KBM-7 (cell line): ENCODE results near the gene SUOX.

Experiments used
- DNase-seq: peaks from one replicate; pipeline ENCODE4 v3.0.0-alpha.2; 2015
- in situ Hi-C: fragments of 300-500 bp; cut with MboI; formaldehyde crosslinking; loops from 2 replicates; pipeline ENCODE4 v1.14.3; 2020; ENCODE audit warnings: low sequenced_read_pairs, low pct_unique_long_range_greater_than_20kb, mixed read lengths

SUOX gene

GRCh38 chr12:56011509-56012090, 14.5 kb downstream of the SUOX start:
- in situ Hi-C loops = no loop called here
- DNase-seq = no peak

GRCh38 chr12:56013482-56013881, 16.4 kb downstream of the SUOX start:
- peak; percentile 67 for DNase-seq

GRCh38 chr12:56014205-56014604, 17.1 kb downstream of the SUOX start:
- in situ Hi-C loops = no loop called here
- DNase-seq = no peak

More at GRCh38 chr12:56013482-56013881, 16.4 kb downstream of the SUOX start:
- in situ Hi-C loops = no loop called here

DNA sequence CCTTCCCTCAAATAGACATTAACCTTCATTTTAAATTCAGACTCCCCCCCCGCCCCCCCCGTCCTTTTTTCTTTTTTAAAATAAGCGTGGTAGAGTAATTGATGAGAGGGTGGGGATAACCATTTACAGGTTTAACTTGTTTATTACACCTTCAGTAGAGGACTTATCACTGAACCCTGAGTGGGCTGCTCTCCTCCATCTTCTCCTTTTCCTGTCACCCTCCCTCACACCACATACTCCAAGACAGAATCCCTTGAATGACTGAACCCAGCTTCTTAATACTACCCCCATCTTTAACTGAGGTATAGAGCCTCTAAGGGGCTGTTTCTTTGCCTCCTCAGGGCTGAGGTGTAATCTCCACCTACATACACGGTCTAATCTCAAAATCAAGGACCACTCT, 20.1 kb downstream of the SUOX start:
- in situ Hi-C loops = no loop called here
- no peak for DNase-seq

GRCh38 chr12:56018356-56018755, 21.3 kb downstream of the SUOX start:
- no peak for DNase-seq
- in situ Hi-C loops = no loop called here

DNA sequence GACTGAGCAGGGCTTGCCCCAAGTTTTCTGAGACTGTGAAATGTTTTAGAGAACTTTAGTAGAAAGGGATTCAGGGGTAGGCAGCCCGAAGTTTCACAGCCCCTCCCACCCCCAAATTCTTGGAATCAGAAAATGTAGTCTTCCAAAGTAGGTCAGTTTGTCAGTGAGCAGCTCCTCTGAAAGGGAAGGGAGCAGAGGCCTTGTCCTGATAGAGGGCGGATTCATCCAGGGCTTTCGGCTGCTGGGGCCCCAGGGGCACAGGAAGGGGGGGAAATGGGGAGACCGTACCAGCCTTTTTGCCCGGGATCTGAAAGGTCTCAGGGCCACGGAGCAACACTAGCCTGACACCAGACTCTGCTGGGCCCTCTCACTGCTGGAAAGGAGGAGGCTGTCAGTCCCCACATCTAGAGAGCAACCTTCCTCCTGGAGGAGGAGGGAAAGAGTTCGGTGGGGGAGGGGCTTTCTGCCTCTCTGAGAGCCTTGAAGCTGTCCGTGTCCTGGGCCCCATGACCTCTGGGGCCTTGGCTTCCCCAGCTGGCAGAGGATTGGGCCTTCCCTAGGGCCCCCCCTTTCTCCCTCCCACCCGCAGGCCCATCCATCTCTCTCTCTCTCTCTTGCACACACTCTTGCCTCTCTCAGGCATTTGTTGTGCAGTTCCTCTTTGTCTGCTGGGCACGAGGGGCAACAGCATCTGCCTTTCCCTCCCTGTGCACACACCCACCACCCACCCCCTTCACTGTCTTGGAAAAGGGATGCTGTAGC, 23.5 kb downstream of the SUOX start, which contains the start of gene IKZF4:
Gene IKZF4, plus strand, starts transcription at position 621 of the 762 bp plus-strand sequence. CDS start 451 bp downstream, outside the sequence.
- in situ Hi-C loops = no loop called here
- DNase-seq = peak; percentile 84

DNA sequence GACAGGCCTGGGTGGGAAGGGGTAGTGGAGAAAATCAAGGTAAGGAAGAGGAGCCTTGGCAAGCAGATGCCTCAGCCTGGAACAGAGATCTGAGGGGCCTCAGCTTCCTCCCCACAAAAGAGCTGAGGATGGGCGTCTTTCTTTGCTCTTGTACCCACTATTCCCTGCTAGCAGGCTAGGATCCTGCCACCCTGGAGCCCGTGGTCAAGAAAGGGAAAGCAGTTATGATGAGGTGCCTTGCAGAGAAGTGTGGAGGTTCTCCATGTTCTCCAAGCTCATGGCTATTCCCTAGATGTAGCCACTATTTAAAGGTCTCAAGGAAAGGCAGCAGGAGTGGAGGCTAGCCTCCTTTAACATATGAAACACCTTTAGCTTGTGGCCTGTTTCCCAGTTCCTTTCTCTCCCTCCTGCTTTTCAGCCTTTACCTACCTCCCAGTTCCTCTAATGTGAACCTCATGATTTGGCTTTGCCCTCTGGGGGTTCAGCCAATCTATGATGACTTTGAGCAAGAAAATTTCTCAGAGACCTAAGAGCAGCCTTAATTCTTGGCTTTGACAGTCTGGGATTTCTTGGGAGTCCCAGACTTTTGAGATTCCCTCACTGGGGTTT, 24.9 kb downstream of the SUOX start:
- DNase-seq = no peak

DNA sequence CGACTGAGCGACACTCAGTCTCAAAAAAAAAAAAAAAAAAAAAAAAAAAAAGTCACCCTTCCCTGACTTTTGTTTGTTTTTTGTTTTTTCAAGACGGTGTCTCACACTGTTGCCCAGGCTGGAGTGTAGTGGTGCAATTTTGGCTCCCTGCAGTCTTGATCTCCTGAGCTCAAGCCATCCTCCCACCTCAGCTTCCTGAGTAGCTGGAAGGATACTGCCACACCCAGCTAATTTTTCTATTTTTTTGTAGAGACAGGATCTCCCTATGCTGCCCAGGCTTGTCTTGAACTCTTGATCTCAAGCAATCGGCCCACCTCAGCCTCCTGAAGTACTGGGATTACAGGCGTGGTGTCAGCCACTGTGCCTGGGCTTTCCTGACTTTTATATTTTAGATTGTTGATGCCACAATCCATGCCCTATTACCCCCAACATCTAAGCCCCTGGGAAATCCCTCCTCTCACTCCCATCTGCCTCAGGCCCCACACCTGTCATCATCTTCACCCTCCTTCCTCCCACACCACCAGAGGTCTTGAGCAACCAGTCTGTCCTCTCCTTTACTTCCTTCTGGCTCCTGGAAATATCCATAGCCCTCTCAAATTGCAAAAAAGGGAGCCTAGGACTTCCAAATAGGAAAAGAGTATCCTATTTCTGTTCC, 31.6 kb downstream of the SUOX start:
- in situ Hi-C loops = no loop called here
- no peak for DNase-seq

More for the DNA sequence above, 24.9 kb downstream of the SUOX start:
- in situ Hi-C loops = no loop called here

GRCh38 chr12:56029166-56029519, 32.1 kb downstream of the SUOX start:
- in situ Hi-C loops = no loop called here
- no peak for DNase-seq

DNA sequence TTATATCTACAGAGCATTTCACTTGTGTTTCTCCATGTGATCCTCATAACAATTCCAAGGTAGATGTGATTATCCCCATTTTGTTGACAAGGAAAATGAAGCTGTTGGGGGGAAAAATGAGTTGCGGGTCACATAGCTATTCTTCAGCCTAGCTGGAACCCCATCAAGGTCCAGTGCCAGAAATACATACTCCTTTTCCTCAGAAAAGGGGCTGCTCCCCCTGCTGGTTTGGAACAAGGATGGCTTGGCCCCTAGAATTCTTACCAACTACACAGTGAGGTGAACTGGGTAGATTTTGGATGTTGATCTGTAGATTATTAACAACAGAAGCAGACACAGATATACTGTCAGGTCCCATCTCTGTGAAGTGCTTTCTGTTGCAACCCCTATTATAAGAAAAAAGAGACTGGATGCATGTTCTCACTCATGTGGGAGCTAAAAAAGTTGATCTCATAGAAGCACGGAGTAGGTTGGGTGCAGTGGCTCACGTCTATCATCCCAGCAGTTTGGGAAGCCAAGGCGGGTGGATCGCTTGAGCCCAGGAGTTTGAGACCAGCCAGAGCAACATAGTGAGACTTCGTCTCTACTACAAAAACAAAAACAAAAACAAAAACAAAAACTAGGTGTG, 32.7 kb downstream of the SUOX start:
- in situ Hi-C loops = no loop called here
- peak; percentile 63 for DNase-seq

GRCh38 chr12:56031987-56032386, 34.9 kb downstream of the SUOX start:
- DNase-seq = no peak
- in situ Hi-C loops = no loop called here

DNA sequence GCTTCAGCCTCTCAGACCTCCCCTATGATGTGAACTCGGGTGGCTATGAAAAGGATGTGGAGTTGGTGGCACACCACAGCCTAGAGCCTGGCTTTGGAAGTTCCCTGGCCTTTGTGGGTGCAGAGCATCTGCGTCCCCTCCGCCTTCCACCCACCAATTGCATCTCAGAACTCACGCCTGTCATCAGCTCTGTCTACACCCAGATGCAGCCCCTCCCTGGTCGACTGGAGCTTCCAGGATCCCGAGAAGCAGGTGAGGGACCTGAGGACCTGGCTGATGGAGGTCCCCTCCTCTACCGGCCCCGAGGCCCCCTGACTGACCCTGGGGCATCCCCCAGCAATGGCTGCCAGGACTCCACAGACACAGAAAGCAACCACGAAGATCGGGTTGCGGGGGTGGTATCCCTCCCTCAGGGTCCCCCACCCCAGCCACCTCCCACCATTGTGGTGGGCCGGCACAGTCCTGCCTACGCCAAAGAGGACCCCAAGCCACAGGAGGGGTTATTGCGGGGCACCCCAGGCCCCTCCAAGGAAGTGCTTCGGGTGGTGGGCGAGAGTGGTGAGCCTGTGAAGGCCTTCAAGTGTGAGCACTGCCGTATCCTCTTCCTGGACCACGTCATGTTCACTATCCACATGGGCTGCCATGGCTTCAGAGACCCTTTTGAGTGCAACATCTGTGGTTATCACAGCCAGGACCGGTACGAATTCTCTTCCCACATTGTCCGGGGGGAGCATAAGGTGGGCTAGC, 37.7 kb downstream of the SUOX start:
- in situ Hi-C loops = no loop called here
- no peak for DNase-seq

DNA sequence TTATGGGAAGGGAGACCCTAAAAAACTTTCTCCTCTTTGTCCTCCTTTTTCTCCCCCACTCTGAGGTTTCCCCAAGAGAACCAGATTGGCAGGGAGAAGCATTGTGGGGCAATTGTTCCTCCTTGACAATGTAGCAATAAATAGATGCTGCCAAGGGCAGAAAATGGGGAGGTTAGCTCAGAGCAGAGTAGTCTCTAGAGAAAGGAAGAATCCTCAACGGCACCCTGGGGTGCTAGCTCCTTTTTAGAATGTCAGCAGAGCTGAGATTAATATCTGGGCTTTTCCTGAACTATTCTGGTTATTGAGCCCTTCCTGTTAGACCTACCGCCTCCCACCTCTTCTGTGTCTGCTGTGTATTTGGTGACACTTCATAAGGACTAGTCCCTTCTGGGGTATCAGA, 40.1 kb downstream of the SUOX start:
- DNase-seq = no peak
- in situ Hi-C loops = no loop called here

GRCh38 chr12:56038022-56038655, 41.1 kb downstream of the SUOX start:
- no peak for DNase-seq
- in situ Hi-C loops = no loop called here

DNA sequence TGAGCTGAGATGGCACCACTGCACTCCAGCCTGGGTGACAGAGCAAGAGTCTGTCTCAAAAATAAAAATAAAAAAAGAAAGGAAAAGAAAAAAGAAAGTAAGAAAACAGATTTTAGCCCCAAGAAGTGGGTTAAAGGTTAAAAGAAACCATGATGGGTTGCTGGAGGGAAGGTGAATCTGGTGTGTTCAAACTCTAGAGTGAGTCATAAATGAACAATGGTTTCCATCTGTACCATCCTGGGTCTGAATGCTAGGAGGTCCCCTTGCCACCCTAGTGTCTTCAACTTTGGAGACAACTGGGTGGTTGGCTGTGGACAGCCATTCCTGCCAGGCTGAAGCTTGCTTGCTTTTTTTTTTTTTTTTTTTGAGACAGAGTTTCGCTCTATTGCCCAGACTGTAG, 43.1 kb downstream of the SUOX start:
- DNase-seq = no peak
- in situ Hi-C loops = no loop called here

- DNase-seq = no peak
These were observed 44.0 kb downstream of the SUOX start for GRCh38 chr12:56040963-56041551.

GRCh38 chr12:56041552-56042429, 44.7 kb downstream of the SUOX start, which contains the start of gene RPS26:
Gene RPS26 (plus strand): TSS chr12:56041918. CDS start chr12:56042167, 249 bp downstream.
- DNase-seq = peak; percentile 99
- in situ Hi-C loops = no loop called here

More at GRCh38 chr12:56040963-56041551, 44.0 kb downstream of the SUOX start:
- in situ Hi-C loops = no loop called here
